Activated CD4-positive, alpha-beta T cell treated with anti-CD3 and anti-CD28 coated beads, Interleukin-2, Interleukin-6, amounts not matched to agents 100 ng/mL and 50 ng/mL, durations not matched to agents 16 hours and 8 hours (primary cell): ENCODE results near the gene SLBP.
A peak's percentile ranks its signal among the peaks of the same experiment; 100 is the strongest.

ENCODE experiments used
- DNase-seq: peaks from one replicate; pipeline ENCODE4 v3.0.0-alpha.2; 2020

The SLBP gene

GRCh38 chr4:1748465-1748995 lies 36.4 kb upstream of the SLBP start:
- DNase-seq = peak; percentile 92

- no peak for DNase-seq
Measured at GRCh38 chr4:1747603-1747967, 35.5 kb upstream of the SLBP start.

- DNase-seq = no peak
Measured at GRCh38 chr4:1746919-1747602, 34.9 kb upstream of the SLBP start.

- peak; percentile 89 for DNase-seq
Measured at GRCh38 chr4:1746265-1746691, 34.2 kb upstream of the SLBP start.

GRCh38 chr4:1745697-1746096 lies 33.6 kb upstream of the SLBP start:
- no peak for DNase-seq

- DNase-seq = no peak
Measured at GRCh38 chr4:1745165-1745564, 33.0 kb upstream of the SLBP start.

- DNase-seq = no peak
Measured at GRCh38 chr4:1744552-1744951, 32.4 kb upstream of the SLBP start.

GRCh38 chr4:1743975-1744374 lies 31.9 kb upstream of the SLBP start:
- no peak for DNase-seq

GRCh38 chr4:1743551-1743950 lies 31.4 kb upstream of the SLBP start:
- DNase-seq = no peak

GRCh38 chr4:1741208-1741607 lies 29.1 kb upstream of the SLBP start:
- DNase-seq = no peak

- no peak for DNase-seq
Measured at GRCh38 chr4:1740021-1740545, 28.0 kb upstream of the SLBP start.

- DNase-seq = no peak
Measured at GRCh38 chr4:1739358-1739757, 27.2 kb upstream of the SLBP start.

- DNase-seq = no peak
Measured at GRCh38 chr4:1738410-1738809, 26.3 kb upstream of the SLBP start.

GRCh38 chr4:1737666-1738065 lies 25.5 kb upstream of the SLBP start:
- no peak for DNase-seq

GRCh38 chr4:1736812-1737211 lies 24.7 kb upstream of the SLBP start:
- DNase-seq = no peak

GRCh38 chr4:1735215-1735614 lies 23.1 kb upstream of the SLBP start:
- DNase-seq = no peak

GRCh38 chr4:1732911-1733310 lies 20.8 kb upstream of the SLBP start:
- no peak for DNase-seq

GRCh38 chr4:1731180-1731579 lies 19.1 kb upstream of the SLBP start:
- DNase-seq = peak; percentile 62

- DNase-seq = no peak
Measured at GRCh38 chr4:1730532-1731135, 18.5 kb upstream of the SLBP start.

- DNase-seq = no peak
Measured at GRCh38 chr4:1728061-1728980, 16.2 kb upstream of the SLBP start.

- DNase-seq = no peak
Measured at GRCh38 chr4:1727117-1728031, 15.3 kb upstream of the SLBP start.
